Measurements from ENCODE around the gene CPNE5. TPM values are rescaled to one million over a fixed set of nuclear protein-coding genes. Genes with fewer than 3 reads are reported as not detected.

CPNE5 gene
- total and polyA plus RNA-seq, 9 of the 15 experiments (the other 6 are each of a cell fraction or from before 2014, with no cell fraction given) = 0.14 to 1.0 (median 0.46) TPM; not detected in 2

DNA sequence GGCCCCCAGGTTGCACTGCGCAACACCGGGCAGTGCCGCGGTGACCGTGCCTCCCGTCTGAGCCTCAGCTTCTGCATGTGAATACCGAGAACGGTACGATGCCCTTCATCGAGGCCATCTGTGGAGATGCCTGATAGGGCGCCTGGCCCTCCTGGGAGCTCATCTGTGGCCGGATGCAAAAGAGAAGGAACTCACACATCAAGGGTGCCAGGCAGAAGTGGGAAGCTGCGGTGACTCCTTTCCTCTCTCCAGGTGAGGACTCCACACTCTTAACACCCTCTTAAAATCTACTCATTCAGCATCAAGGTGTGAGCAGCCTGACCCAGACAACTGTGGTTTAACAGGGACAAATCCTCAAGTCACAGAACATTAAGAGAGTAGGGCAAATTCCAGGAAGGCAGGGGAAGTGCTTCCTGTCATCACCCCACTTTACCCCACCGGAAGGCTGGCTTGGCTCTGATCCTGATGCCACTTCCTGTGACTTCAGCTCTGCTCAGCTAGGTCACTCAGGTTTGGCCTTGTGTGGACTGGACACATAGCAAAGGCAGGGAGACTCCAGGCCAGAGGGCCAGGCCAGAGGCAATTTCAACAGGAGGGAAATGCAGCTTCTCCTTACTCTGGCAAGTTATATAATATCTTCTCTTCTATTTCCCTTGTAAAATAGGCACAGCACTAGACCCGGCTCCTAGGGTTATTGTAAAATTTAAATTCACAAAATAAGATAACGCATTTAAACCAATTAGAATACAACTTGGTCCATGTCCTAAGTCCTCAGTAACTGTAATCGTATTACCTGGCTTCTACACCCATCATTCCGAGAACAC is 69.4 kb downstream of the CPNE5 start (continued):
- no peak for TF ChIP-seq HMGN3 (IDR thresholded peaks at IDR 0.05; ENCODE audit: borderline replicate concordance, extremely low read depth, insufficient read length, low read depth, low read length)
- no peak for TF ChIP-seq NCOA6 (IDR thresholded peaks at IDR 0.05)
- TF ChIP-seq HCFC1 (IDR thresholded peaks at IDR 0.05; ENCODE audit: low read depth, low read length) = no peak
- TF ChIP-seq, protein P1, sequence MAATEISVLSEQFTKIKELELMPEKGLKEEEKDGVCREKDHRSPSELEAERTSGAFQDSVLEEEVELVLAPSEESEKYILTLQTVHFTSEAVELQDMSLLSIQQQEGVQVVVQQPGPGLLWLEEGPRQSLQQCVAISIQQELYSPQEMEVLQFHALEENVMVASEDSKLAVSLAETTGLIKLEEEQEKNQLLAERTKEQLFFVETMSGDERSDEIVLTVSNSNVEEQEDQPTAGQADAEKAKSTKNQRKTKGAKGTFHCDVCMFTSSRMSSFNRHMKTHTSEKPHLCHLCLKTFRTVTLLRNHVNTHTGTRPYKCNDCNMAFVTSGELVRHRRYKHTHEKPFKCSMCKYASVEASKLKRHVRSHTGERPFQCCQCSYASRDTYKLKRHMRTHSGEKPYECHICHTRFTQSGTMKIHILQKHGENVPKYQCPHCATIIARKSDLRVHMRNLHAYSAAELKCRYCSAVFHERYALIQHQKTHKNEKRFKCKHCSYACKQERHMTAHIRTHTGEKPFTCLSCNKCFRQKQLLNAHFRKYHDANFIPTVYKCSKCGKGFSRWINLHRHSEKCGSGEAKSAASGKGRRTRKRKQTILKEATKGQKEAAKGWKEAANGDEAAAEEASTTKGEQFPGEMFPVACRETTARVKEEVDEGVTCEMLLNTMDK (IDR thresholded peaks at IDR 0.05; ENCODE audit: borderline replicate concordance, insufficient read depth, low read depth, low read length, poor library complexity, severe bottlenecking) = no peak
- peak; percentile 35; the same call in 1 of the 2 replicates for TF ChIP-seq L3MBTL2 (IDR thresholded peaks at IDR 0.05)
- TF ChIP-seq SMAD2 (IDR thresholded peaks at IDR 0.05; ENCODE audit: low read depth, low read length) = no peak
- no peak for TF ChIP-seq KLF16 (IDR thresholded peaks at IDR 0.05)
- TF ChIP-seq E2F3 (CRISPR knock-in tag; IDR thresholded peaks at IDR 0.05) = no peak
- TF ChIP-seq BACH1 (tag; IDR thresholded peaks at IDR 0.05) = peak; percentile 51; the same call in 1 of the 2 replicates
- TF ChIP-seq ADNP (tag; IDR thresholded peaks at IDR 0.05) = no peak
- no peak for TF ChIP-seq ELF1 (tag; IDR thresholded peaks at IDR 0.05)
- no peak for TF ChIP-seq NFYB (IDR thresholded peaks at IDR 0.05; ENCODE audit: extremely low read depth, insufficient read length)
- TF ChIP-seq, protein P2, sequence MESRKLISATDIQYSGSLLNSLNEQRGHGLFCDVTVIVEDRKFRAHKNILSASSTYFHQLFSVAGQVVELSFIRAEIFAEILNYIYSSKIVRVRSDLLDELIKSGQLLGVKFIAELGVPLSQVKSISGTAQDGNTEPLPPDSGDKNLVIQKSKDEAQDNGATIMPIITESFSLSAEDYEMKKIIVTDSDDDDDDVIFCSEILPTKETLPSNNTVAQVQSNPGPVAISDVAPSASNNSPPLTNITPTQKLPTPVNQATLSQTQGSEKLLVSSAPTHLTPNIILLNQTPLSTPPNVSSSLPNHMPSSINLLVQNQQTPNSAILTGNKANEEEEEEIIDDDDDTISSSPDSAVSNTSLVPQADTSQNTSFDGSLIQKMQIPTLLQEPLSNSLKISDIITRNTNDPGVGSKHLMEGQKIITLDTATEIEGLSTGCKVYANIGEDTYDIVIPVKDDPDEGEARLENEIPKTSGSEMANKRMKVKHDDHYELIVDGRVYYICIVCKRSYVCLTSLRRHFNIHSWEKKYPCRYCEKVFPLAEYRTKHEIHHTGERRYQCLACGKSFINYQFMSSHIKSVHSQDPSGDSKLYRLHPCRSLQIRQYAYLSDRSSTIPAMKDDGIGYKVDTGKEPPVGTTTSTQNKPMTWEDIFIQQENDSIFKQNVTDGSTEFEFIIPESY (CRISPR knock-in tag; IDR thresholded peaks at IDR 0.05) = no peak
- no peak for TF ChIP-seq GTF2A2 (tag; IDR thresholded peaks at IDR 0.05)
- TF ChIP-seq DIDO1 (tag; IDR thresholded peaks at IDR 0.05; ENCODE audit: low read depth) = no peak
- TF ChIP-seq, protein P3, sequence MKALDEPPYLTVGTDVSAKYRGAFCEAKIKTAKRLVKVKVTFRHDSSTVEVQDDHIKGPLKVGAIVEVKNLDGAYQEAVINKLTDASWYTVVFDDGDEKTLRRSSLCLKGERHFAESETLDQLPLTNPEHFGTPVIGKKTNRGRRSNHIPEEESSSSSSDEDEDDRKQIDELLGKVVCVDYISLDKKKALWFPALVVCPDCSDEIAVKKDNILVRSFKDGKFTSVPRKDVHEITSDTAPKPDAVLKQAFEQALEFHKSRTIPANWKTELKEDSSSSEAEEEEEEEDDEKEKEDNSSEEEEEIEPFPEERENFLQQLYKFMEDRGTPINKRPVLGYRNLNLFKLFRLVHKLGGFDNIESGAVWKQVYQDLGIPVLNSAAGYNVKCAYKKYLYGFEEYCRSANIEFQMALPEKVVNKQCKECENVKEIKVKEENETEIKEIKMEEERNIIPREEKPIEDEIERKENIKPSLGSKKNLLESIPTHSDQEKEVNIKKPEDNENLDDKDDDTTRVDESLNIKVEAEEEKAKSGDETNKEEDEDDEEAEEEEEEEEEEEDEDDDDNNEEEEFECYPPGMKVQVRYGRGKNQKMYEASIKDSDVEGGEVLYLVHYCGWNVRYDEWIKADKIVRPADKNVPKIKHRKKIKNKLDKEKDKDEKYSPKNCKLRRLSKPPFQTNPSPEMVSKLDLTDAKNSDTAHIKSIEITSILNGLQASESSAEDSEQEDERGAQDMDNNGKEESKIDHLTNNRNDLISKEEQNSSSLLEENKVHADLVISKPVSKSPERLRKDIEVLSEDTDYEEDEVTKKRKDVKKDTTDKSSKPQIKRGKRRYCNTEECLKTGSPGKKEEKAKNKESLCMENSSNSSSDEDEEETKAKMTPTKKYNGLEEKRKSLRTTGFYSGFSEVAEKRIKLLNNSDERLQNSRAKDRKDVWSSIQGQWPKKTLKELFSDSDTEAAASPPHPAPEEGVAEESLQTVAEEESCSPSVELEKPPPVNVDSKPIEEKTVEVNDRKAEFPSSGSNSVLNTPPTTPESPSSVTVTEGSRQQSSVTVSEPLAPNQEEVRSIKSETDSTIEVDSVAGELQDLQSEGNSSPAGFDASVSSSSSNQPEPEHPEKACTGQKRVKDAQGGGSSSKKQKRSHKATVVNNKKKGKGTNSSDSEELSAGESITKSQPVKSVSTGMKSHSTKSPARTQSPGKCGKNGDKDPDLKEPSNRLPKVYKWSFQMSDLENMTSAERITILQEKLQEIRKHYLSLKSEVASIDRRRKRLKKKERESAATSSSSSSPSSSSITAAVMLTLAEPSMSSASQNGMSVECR (CRISPR knock-in tag; IDR thresholded peaks at IDR 0.05) = no peak
- TF ChIP-seq ZNF140 (CRISPR knock-in tag; IDR thresholded peaks at IDR 0.05) = no peak
- TF ChIP-seq GABPA (tag; conservative IDR thresholded peaks at IDR 0.05; ENCODE audit: low read depth) = peak; percentile 88
- TF ChIP-seq SRSF3 (IDR thresholded peaks at IDR 0.05; ENCODE audit: insufficient read depth, low read length) = no peak
- no peak for TF ChIP-seq ZNF77 (CRISPR knock-in tag; IDR thresholded peaks at IDR 0.05)
